HEK293T (cell line): ENCODE results near the gene PLGRKT.

ENCODE experiments used
- CTCF ChIA-PET: fragments of 350-600 bp; formaldehyde crosslinking; extraction: SDS; loops from one replicate; lab custom pipeline; 2021; ENCODE audit warnings: antibody characterized with exemption, inconsistent platforms; lab: Yijun Ruan, JAX
- POLR2A ChIA-PET: fragments of 350-600 bp; formaldehyde crosslinking; extraction: SDS; loops from one replicate; lab custom pipeline; 2020; ENCODE audit warnings: antibody characterized with exemption, inconsistent platforms; lab: Yijun Ruan, JAX
- DNase-seq: peaks from one replicate; pipeline ENCODE4 v3.0.0; 2012; ENCODE audit warnings: mixed read lengths; ENCODE audit errors: extremely low spot score
- ARNT ChIP-seq: fragments of 450-650 bp; IDR thresholded peaks from 2 replicates; pipeline ENCODE4 v1.6.1; 2017; ENCODE audit warnings: mild to moderate bottlenecking
- BHLHE40 ChIP-seq: fragments of 450-650 bp; IDR thresholded peaks from 2 replicates; pipeline ENCODE4 v1.6.1; 2016; ENCODE audit warnings: mild to moderate bottlenecking, moderate library complexity, borderline replicate concordance
- CTBP1 ChIP-seq: fragments of 450-650 bp; IDR thresholded peaks from 2 replicates; pipeline ENCODE4 v1.6.1; 2016; ENCODE audit warnings: borderline replicate concordance
- ELF4 ChIP-seq: fragments of 450-650 bp; IDR thresholded peaks from 2 replicates; pipeline ENCODE4 v1.6.1; 2017; ENCODE audit warnings: antibody characterized with exemption
- FOXA1 ChIP-seq: fragments of 450-650 bp; IDR thresholded peaks from 2 replicates; pipeline ENCODE4 v1.6.1; 2016; ENCODE audit warnings: mild to moderate bottlenecking
- FOXK2 ChIP-seq: fragments of 450-650 bp; IDR thresholded peaks from 2 replicates; pipeline ENCODE4 v1.6.1; 2016; ENCODE audit warnings: mild to moderate bottlenecking
- FOXM1 ChIP-seq: fragments of 450-650 bp; IDR thresholded peaks from 2 replicates; pipeline ENCODE4 v1.6.1; 2017; ENCODE audit warnings: mild to moderate bottlenecking, borderline replicate concordance
- HDGF ChIP-seq: fragments of 450-650 bp; IDR thresholded peaks from 2 replicates; pipeline ENCODE4 v1.6.1; 2017; ENCODE audit warnings: antibody characterized with exemption, borderline replicate concordance
- L3MBTL2 ChIP-seq: fragments of 450-650 bp; conservative IDR thresholded peaks from 2 replicates; pipeline ENCODE4 v1.6.1; 2016; ENCODE audit warnings: mild to moderate bottlenecking
- LEF1 ChIP-seq: fragments of 450-650 bp; IDR thresholded peaks from 2 replicates; pipeline ENCODE4 v1.6.1; 2017; ENCODE audit warnings: mild to moderate bottlenecking, borderline replicate concordance
- NFRKB ChIP-seq: fragments of 450-650 bp; IDR thresholded peaks from 2 replicates; pipeline ENCODE4 v1.6.1; 2016; ENCODE audit warnings: mild to moderate bottlenecking, moderate library complexity
- SP1 ChIP-seq: fragments of 450-650 bp; IDR thresholded peaks from 2 replicates; pipeline ENCODE4 v1.6.1; 2017
- SUZ12 ChIP-seq: fragments of 450-650 bp; IDR thresholded peaks from 2 replicates; pipeline ENCODE4 v1.6.1; 2016; ENCODE audit warnings: mild to moderate bottlenecking
- TARDBP ChIP-seq: fragments of 450-650 bp; IDR thresholded peaks from 2 replicates; pipeline ENCODE4 v1.6.1; 2016
- ZNF384 ChIP-seq: fragments of 450-650 bp; IDR thresholded peaks from 2 replicates; pipeline ENCODE4 v1.6.1; 2016
- TF ChIP-seq, protein P1 (sequence below): fragments of 450-650 bp; IDR thresholded peaks from 2 replicates; pipeline ENCODE4 v1.6.1; 2016

The PLGRKT gene

DNA sequence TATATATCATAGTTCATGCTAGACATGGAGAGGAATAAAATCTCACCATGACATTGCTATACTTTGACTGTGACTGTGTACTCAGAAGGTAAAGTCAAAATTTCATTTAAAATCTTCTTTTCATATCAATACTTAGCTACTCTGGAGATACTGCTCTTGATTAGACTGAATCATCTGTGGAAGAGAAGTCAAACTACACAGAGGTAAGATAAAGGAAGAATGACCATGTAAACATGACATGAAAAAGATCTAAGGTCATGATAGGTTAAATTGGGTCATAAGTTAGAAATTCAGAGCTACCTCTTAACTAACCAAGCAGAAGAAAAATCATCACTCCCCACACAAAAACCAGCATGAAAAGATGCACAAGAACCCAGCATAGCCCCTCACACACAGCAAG, 53.3 kb downstream of the PLGRKT start:
- ChIA-PET POLR2A (no interaction called here), CTCF (no interaction called here)
- no peak for DNase-seq
- no peak for TF ChIP-seq FOXK2
- TF ChIP-seq, protein P1, sequence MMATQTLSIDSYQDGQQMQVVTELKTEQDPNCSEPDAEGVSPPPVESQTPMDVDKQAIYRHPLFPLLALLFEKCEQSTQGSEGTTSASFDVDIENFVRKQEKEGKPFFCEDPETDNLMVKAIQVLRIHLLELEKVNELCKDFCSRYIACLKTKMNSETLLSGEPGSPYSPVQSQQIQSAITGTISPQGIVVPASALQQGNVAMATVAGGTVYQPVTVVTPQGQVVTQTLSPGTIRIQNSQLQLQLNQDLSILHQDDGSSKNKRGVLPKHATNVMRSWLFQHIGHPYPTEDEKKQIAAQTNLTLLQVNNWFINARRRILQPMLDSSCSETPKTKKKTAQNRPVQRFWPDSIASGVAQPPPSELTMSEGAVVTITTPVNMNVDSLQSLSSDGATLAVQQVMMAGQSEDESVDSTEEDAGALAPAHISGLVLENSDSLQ, result no peak
- no peak for TF ChIP-seq CTBP1
- TF ChIP-seq ELF4, result no peak
- TF ChIP-seq ARNT, result no peak

DNA sequence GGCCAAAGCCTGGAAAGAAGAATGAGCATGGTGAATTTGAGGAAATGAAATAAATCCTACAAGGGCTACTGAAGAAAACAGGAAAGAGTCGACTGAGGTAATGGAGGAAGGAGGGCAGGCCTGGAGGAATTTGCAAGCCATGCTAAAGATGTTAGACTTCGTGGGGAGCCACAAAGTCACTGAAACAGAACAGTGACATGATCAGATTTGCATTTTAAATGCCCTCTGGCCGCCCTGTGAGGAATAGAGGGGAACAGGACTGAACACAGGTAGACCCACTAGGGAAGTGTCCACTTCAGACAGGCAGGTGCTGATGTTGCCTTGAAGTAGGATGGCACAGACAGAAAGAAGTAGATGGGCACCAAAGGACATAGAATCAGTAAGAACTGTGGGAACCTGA, 55.2 kb downstream of the PLGRKT start:
- no peak for DNase-seq
- no peak for TF ChIP-seq ELF4
- TF ChIP-seq TARDBP, result no peak
- no peak for TF ChIP-seq FOXA1
- TF ChIP-seq HDGF, result no peak
- no peak for TF ChIP-seq SUZ12
- no peak for TF ChIP-seq SP1
- no peak for TF ChIP-seq BHLHE40
- TF ChIP-seq, protein P1, result no peak
- ChIA-PET POLR2A (no interaction called here), CTCF (no interaction called here)

DNA sequence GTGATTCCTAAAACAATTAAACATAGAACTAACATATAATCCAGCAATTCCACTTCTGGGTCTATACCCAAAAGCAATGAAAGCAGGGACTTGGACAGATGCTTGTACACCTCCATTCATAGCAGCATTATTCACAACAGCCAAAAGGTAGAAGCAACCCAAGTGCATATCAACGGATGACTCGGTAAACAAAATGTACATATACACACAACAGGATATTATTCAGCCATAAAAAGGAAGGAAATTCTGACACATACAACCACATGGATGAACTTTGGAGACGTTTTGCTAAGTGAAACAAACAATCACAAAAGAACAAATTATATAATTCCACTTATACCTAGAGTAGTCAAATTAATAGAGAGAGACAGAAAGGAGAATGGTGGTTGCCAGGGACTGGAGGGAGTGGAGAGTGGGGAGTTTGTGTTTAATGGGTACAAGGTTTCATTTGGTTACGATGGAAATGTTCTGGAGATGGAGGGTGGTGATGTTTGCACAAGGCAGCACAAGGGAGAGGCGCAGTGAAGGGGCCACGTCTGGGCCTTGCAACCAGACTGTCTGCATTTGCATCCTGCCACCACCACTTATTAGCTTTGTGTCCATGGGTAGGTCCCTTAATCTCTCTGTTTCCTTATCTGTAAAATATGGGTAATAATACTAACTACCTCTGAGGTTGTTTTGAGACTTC, 61.8 kb downstream of the PLGRKT start:
- CTCF ChIA-PET, result no interaction called here
- POLR2A ChIA-PET, result no interaction called here

DNA sequence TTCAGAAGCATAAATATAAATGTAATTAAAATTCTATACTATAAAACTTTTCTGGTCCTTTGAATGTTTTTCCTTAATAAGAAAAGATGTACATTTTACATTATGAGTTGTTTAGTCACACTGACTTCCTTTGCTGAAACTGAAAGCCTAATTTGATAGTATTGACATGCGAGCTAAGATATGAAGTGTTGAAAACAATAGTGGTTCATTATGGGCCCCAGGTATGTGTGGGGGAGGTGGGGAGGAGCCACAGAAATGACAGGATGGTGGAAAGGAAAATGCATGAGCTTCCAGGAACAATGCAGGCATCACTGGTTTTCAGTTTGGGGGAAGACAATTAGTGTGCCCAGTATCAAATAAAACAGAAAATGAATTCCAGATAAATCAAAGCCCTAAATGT, 62.6 kb downstream of the PLGRKT start:
- DNase-seq, result no peak
- ChIA-PET POLR2A (no interaction called here), CTCF (no interaction called here)
- TF ChIP-seq LEF1 (no peak), NFRKB (no peak), HDGF (no peak), BHLHE40 (no peak)

More for the DNA sequence above, 61.8 kb downstream of the PLGRKT start:
- DNase-seq, result no peak
- no peak for TF ChIP-seq L3MBTL2
- TF ChIP-seq SP1, result no peak
- no peak for TF ChIP-seq FOXM1
- no peak for TF ChIP-seq TARDBP
- TF ChIP-seq ZNF384, result no peak
- no peak for TF ChIP-seq SUZ12
- TF ChIP-seq FOXK2, result no peak
- no peak for TF ChIP-seq ELF4
- no peak for TF ChIP-seq NFRKB
- TF ChIP-seq, protein P1, result no peak
- no peak for TF ChIP-seq HDGF
- no peak for TF ChIP-seq ARNT

DNA sequence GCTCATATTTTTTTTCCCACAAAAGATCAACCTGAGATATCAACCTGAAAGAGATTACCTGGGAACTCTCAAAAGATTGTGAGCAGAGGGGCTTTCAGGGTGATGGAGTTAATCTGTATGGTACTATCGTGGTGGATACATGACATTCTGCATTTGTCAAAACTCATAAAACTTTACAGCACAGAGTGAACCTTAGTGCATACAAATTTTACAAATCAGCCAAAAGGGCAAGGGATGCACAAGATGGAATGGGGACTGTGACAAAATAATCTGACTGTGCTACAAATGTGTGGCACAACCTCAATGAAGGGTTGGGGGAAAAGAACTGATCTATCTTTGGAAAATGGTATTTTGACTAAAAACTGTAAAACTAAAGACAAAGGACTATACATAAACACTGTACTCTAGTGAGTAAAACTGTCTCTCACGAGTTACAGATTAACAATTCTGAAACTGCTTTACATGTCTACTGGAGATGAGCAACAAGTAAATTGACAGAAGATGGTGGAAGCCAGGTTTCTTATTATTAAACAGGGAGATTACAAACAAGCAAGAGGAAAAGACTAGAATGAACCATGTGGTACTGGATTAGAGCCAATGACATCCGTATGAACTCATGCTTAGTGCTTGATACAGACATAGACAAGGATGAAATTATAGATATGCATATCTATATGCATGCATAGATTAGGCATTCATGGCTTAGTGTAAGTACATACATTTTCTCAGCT, 73.3 kb downstream of the PLGRKT start:
- DNase-seq, result no peak
- ChIA-PET POLR2A (no interaction called here), CTCF (interaction anchor here (0.6 kb wide), 1 partner anchor 605 kb away, joined by 4 read pairs; no protein-coding TSS in a partner anchor)
- no peak for TF ChIP-seq TARDBP
- TF ChIP-seq LEF1, result no peak
- TF ChIP-seq FOXK2, result no peak
- TF ChIP-seq CTBP1, result no peak
- TF ChIP-seq SUZ12, result no peak

DNA sequence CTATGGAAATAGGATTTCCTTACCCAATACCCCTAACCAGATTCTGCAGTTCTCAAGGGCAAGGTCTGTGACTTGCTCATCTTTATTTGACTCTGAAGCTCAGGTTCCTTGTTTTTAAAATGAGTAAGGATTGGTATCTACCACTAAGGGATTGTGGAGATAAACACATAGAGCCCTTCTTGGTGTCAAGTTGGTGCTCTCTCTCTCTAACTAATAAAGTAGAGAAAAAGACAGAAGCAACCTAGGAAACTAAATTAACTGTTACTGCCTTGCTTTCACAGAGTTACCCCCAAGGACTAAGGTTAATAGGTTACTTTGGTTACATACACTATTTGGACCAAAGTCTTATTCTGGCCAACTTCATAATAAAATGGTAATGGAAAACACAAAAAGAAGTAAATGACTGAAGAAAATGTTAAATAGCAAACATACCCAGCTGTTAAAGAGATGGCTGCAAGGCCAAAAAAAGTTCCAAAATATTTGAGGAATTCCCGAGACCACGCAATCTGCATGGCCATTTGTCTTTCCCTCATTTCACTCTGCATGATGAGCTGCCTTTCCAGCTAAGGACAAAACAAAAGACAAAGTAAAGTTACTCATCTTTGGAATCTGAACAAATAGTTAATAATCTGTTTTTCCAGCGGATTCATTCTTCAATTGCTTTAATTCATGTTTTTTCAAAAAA, 76.3 kb downstream of the PLGRKT start:
- TF ChIP-seq BHLHE40 (no peak), HDGF (no peak), L3MBTL2 (no peak), ELF4 (no peak), CTBP1 (no peak), SUZ12 (no peak), TARDBP (no peak), ARNT (no peak)
- ChIA-PET POLR2A (no interaction called here), CTCF (no interaction called here)
- DNase-seq, result no peak
